COLO829 (cell line): ENCODE measurements around the gene ZDHHC14.

Experiments
- DNase-seq: peaks from one replicate; pipeline ENCODE4 v3.0.0; 2012; ENCODE audit warnings: low spot score

ZDHHC14 gene

GRCh38 chr6:157493173-157493572 is 112.2 kb downstream of the ZDHHC14 start:
- no peak for DNase-seq

- DNase-seq: no peak
Observed at GRCh38 chr6:157493576-157493975, 112.6 kb downstream of the ZDHHC14 start.

DNA sequence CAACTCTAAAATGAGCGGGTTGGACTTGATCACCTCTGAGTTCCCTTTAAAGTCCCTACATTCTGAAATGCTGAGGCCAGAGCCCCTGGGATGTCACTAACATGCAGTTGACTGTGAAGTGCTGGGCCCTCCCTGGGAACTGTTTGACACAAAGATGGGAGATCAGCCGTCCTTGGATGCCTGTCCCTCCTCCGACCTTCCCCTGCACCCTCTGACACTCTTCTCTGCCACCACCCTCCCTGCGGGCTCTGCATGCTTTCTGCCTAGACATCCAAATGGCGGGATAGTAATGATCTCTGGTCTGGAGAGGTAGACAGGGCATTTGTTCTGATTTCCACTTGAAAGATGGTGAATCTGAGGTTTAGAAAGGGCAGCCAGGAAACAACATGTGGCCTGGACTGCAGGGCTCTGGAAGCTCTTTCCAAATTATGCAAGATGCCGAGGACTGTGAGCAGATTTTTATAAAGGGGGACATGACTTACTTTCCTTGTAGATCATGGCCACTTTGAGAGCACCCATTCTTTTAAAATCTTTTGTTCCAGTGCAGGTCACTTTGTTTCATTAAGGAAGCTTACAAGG is 113.2 kb downstream of the ZDHHC14 start:
- no peak for DNase-seq

DNA sequence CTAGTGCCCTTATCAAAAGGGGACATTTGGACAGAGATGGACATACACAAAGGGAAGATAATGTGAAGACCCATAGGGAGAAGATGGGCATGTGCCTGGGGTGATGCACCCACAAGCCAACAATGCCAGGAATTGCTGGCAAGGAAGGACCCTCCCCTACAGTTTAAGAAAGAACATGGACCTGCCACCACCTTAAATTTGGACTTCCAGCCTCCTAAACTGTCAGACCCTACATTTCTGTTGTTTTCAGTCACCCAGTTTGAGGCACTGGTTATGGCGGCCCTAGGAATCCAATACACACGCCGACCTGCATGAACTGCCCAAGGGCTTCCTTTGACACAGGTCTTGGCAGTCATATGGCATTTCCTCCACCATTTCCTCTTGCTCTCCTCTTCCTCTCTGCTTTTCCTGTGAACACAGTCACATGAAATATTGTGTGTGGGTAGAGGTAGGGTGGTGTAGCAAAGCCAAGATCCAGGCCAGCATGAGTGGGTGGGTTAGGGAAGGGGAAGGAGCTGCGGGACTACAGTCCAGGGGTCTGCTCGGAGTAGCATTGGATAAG is 115.6 kb downstream of the ZDHHC14 start:
- no peak for DNase-seq

DNA sequence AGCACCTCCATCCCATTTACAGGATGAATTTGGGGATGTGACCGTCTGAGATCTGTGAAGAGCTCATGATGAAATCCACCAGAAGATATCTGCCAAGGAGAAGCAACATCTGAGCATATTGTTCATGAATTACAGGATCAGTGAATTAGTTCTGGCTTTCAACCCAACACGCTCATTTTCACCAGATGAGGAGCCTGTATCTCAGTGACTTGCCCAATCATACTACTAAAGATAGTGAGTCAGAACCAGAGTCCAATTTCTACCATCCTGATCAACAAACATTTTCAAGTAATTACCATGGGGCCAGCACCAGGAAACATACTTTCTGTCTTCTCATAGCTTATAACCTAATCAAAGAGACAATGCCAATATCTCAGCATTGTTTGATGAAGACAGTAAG is 116.6 kb downstream of the ZDHHC14 start:
- no peak for DNase-seq

DNA sequence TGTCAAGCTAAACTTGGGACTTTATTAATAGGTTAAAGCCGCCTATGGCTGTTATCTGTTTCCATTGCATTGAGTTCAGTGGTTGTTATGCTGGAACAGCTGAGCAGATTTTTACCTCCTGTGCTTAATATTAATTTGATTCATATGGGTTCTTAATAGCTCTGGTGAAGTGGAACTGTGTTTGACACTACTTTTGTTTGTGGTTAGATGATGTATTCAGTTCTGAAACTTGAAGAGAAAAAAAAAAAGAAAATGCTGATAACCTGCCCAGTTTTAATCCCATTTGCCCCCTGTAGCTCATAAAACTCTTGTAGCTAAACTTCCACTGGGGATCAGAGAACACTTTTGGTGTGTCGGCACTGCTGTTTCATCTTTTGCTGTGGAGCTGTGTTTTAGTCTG is 117.8 kb downstream of the ZDHHC14 start:
- DNase-seq: no peak

GRCh38 chr6:157500022-157500421 is 119.0 kb downstream of the ZDHHC14 start:
- no peak for DNase-seq

DNA sequence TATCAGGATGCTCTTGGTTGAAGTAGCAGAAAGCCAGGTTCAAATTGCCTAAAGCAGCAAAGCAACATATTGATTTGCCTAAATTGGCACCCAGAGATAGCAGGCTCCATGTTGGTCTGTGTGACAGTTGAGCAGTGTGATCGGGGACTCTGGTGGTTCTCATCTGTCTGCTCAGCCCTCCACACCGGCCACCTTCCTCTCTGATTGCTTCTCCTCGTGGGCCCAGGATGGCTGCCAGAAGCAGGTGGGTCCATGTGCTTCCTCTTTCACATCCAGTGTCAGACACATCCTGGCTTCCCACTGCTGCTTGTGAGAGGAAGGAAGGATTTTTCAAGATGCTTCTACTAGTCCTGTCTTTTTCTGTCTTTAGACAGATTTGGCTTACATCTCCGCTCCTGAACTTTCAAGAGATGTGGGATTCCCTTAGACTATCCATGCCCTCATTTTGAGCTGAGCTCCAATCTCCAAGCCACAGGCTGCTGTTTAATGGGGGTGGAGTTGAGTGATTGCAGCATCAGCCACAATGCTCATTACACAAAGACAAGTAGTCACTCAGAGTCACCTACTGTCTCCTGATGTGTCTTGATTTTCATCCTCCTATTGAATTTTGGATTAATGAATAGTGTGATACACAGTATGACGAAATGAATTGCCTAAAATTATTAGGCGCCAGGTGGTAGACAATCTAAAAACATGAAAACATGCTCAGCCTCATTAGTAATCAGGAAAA is 122.2 kb downstream of the ZDHHC14 start:
- DNase-seq: no peak

DNA sequence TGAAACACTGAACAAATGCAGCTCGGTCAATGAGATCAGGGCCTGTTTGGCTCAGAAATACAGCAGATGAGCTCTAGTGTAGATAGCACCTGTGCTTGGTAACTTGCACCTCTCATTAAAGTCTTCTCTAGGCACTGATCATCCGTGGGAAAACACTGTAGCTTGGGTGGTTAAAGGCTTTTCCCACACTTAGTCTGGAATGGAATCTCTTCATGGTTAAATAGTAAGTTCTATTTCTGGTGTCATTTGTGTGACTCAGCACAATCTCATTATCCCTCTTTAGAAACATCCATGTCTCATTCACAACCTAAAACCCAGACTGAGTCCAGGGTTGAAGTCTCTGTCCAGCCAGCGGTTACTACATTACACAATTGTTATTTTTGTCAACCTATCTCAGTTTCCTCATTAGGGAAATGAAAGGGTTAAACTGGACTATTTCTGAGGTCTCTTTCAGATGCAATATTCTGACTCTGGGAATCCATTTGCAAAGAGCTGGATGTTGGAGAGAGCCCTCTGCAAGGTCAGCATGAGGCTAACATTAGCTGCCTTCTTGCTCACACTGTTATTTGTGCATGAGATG is 125.0 kb downstream of the ZDHHC14 start:
- no peak for DNase-seq

GRCh38 chr6:157510323-157511188 is 129.6 kb downstream of the ZDHHC14 start:
- DNase-seq: no peak

GRCh38 chr6:157511682-157512381 is 130.8 kb downstream of the ZDHHC14 start:
- no peak for DNase-seq

GRCh38 chr6:157512382-157512682 is 131.3 kb downstream of the ZDHHC14 start:
- DNase-seq: no peak

DNA sequence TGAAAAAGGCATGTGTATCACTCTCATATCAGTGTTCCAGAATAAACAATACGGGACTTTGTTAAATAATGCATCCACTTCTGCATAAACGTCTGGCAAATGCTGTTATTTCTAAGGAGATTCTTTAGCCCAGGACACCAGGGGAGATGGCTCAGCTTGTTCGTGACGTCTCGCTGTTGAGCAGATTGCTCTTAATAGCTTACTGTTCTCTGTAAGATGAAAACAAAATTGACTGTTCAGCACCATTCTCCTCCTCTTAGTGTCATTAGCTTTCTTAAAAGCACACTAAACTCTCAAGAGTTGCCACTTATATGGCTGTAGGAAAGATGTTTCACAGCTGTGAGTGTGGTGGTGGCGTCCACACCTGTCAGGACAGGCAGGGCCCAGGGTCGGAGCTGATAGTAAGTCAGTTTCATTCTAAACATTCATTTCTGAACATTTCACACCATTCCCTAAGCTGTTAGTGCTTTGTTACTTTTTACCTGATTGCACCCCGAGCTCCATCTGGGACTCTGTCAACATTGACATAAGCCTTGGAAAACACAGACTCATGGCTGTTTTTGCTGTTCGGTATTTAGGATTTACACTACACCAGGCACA is 132.1 kb downstream of the ZDHHC14 start:
- peak; percentile 8 for DNase-seq

DNA sequence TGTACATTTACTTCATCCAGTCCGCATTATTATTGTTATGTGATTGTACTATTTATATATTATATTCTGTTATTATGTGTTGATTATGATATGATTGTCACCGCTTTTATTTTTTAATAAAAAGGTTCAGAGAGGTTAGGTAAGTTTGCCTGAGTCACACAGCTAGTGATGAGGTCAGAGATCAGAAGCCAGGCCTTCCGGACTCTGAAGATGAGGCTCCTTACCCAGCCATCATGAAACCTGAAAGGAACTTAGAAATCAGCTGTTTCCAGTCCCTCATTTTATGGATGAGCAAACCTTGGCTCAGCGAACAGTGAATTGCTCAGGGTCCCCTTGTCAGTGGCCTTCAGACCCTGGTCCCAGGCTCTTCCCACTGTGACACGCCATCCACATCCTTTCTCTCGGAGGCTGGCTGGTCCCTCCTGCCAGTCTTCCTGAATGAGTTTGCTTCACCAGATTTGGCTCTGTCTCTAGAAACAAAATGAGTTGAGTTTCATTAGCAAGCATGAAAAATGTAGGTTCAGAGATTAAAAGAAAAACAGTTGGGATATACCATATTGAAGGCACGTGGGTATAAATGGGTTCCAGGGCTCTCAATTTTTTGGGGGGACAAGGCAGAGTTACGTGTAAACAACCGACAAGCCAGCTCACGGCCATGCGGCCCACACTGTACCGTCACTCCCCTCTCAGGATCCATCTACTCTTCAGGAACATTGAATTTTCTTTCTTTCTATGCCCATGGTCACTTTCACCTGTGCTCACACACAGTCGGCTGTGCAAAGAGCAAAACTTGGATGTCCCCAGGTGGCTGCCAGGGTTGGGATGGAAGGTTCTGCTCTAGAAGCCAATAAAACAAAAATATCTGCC is 132.9 kb downstream of the ZDHHC14 start:
- DNase-seq: no peak

- DNase-seq: no peak
Observed at GRCh38 chr6:157514659-157515496, 133.9 kb downstream of the ZDHHC14 start.

DNA sequence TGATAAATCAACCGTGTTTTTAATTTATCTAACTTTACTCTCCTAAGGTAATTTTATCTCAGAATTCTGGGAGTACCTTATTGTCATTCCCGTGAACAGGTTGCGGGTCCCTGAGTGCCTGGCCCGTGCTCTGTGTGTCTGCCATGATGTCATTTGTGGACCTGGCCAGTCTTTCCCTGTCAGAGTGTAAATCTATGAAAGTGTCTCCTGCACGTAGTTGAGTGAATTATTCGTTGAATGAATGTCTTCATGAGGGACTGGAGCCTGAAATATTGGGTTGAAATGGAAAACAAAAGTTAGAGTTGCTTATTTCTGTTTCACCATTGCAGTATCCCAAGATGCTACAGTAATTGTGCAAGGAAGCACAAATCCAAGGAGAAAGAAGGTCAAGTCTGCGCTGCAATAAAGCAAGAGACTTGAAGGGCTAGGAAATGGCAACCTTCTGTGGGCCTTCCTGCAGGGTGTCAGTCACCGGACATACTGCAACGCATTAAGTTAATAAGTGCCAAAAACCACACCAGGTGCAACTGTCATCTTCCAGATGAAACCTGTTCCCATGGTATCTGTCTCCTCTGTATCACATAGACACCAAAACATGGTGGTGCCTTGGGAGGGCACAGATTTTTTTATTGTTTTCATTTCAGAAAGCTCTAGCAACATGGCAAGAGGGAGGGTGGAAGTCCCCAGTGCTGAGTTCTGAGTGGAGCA is 135.5 kb downstream of the ZDHHC14 start:
- no peak for DNase-seq

GRCh38 chr6:157517601-157518359 is 136.8 kb downstream of the ZDHHC14 start:
- no peak for DNase-seq
